HepG2 (cell line): ENCODE measurements around the gene TBC1D16. TPM values are rescaled to one million over a fixed set of nuclear protein-coding genes. Genes with fewer than 3 reads are reported as not detected.
A peak's percentile ranks its signal among the peaks of the same experiment; 100 is the strongest.

ENCODE experiments used
- FOXK2 ChIP-seq: fragments of 450-650 bp; IDR thresholded peaks from 2 replicates; pipeline ENCODE4 v1.6.1; 2016
- HNRNPH1 ChIP-seq: fragments of 200-400 bp; formaldehyde crosslinking; optimal IDR thresholded peaks from 2 replicates; pipeline ENCODE3; 2017; ENCODE audit warnings: mild to moderate bottlenecking, low read depth, low read length
- KDM4B ChIP-seq: sonication (generic); formaldehyde crosslinking; IDR thresholded peaks from 2 replicates; pipeline ENCODE4 v1.4.0; 2020; ENCODE audit warnings: missing genetic modification reagents
- KDM5A ChIP-seq: fragments of 200-600 bp; sonication (generic); IDR thresholded peaks from 2 replicates; pipeline ENCODE4 v1.7.0; 2018; ENCODE audit warnings: antibody characterized with exemption, mild to moderate bottlenecking, low read length, borderline replicate concordance
- TCF12 ChIP-seq, 2 experiments: fragments of 450-650 bp in 1 of 2; sonication (generic) in 1 of 2; formaldehyde crosslinking in 1 of 2; IDR thresholded peaks; 2 replicates each; pipeline versions ENCODE4 v1.6.1 to v1.8.0; 2017 to 2022; ENCODE audit warnings: antibody characterized with exemption in 1 of 2, mild to moderate bottlenecking in 1 of 2, missing genetic modification reagents in 1 of 2, moderate library complexity in 1 of 2
- TCF7L2 ChIP-seq: IDR thresholded peaks from 2 replicates; pipeline ENCODE4 v1.6.1; 2011; ENCODE audit warnings: mild to moderate bottlenecking, low read depth, low read length, moderate library complexity
- ZFP62 ChIP-seq: sonication (generic); formaldehyde crosslinking; IDR thresholded peaks from 2 replicates; pipeline ENCODE4 v1.4.0; 2020; ENCODE audit warnings: missing genetic modification reagents
- ZNF12 ChIP-seq: sonication (generic); formaldehyde crosslinking; IDR thresholded peaks from 2 replicates; pipeline ENCODE4 v1.5.0; 2020; ENCODE audit warnings: missing genetic modification reagents
- ZNF296 ChIP-seq: sonication (generic); formaldehyde crosslinking; conservative IDR thresholded peaks from 2 replicates; pipeline ENCODE4 v1.5.0; 2020; ENCODE audit warnings: mild to moderate bottlenecking, missing genetic modification reagents
- polyA plus RNA-seq, 8 experiments: library from polyadenylated mRNA; depleted of rRNA in 3 of 8; stranded (reverse) in 7 of 8; unstranded in 1 of 8; fragments of >200 nt; fragmentation: Illumina TruSeq in 4 of 8; extraction: Trizol in 4 of 8; gene quantifications; 2 replicates each; pipeline versions ENCODE4 v1.2.1 to v1.2.3, GENCODE V29; 2011 to 2016; ENCODE audit warnings: low read depth in 4 of 8, missing spikeins in 1 of 8, mixed read lengths in 1 of 8; ENCODE audit not compliant: insufficient read depth in 1 of 8
- total RNA-seq, 5 experiments: library from RNA; depleted of rRNA; stranded (reverse); fragments of >200 nt; fragmentation: Illumina TruSeq; extraction: Trizol; gene quantifications; 2 replicates each; pipeline ENCODE4 v1.2.3, GENCODE V29; 2016; ENCODE audit warnings: low read depth in 1 of 5
- TF ChIP-seq, protein P1 (sequence below): sonication (generic); formaldehyde crosslinking; IDR thresholded peaks from 2 replicates; pipeline ENCODE4 v1.8.0; 2022; ENCODE audit warnings: missing genetic modification reagents, mild to moderate bottlenecking, moderate library complexity, borderline replicate concordance
- TF ChIP-seq, protein P2 (sequence below): sonication (generic); formaldehyde crosslinking; IDR thresholded peaks from 2 replicates; pipeline ENCODE4 v1.4.0; 2020; ENCODE audit warnings: mild to moderate bottlenecking, missing genetic modification reagents
- TF ChIP-seq, protein P3 (sequence below): sonication (generic); formaldehyde crosslinking; IDR thresholded peaks from 2 replicates; pipeline ENCODE4 v1.5.0; 2020; ENCODE audit warnings: mild to moderate bottlenecking, missing genetic modification reagents
- TF ChIP-seq, protein P4 (sequence below): sonication (generic); formaldehyde crosslinking; IDR thresholded peaks from 2 replicates; pipeline ENCODE4 v1.4.0; 2020; ENCODE audit warnings: missing genetic modification reagents, low read depth, mild to moderate bottlenecking, borderline replicate concordance
- TF ChIP-seq, protein P5 (sequence below): sonication (generic); formaldehyde crosslinking; IDR thresholded peaks from 2 replicates; pipeline ENCODE4 v1.4.0; 2020; ENCODE audit warnings: missing genetic modification reagents

The TBC1D16 gene
- total and polyA plus RNA-seq, 2 of the 13 experiments (the other 11 are each of a cell fraction or from before 2014, with no cell fraction given), result 14.9 to 24.9 TPM

DNA sequence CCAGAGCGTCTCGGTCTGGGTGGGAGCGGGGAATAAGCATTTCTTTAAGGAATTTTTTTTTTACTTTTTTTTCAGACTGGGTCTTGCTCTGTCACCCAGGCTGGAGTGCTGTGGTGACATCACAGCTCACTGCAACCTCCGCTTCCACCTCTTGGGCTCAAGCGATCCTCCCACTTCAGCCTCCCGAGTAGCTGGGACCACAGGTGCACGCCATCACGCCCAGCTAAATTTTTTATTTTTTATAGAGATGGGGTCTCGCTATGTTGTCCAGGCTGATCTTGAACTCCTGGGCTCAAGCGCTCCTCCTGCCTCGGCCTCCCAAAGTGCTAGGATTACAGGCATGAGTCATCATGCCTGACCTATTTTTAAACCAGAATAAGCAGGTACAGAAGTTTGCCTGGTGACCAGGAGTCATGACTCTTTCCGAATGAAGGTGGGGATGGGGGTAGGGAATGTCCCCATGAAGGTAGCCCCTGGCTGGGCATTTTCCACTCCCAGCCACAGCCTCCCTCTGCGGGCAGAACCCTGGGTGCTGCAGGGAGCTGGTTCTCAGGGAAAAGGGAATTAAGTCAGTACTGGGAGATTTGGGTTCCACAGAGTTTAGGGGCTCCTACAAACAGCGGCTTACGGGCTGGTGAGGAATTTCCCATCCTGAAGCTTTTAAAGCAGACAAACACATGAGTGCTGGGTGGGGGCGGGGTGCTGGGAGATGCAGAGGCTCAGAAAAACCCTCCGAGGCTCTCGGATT is 48.3 kb downstream of the TBC1D16 start (continued):
- TF ChIP-seq, protein P1, sequence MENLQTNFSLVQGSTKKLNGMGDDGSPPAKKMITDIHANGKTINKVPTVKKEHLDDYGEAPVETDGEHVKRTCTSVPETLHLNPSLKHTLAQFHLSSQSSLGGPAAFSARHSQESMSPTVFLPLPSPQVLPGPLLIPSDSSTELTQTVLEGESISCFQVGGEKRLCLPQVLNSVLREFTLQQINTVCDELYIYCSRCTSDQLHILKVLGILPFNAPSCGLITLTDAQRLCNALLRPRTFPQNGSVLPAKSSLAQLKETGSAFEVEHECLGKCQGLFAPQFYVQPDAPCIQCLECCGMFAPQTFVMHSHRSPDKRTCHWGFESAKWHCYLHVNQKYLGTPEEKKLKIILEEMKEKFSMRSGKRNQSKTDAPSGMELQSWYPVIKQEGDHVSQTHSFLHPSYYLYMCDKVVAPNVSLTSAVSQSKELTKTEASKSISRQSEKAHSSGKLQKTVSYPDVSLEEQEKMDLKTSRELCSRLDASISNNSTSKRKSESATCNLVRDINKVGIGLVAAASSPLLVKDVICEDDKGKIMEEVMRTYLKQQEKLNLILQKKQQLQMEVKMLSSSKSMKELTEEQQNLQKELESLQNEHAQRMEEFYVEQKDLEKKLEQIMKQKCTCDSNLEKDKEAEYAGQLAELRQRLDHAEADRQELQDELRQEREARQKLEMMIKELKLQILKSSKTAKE (CRISPR knock-in tag), result 0 out of 2 replicates have a peak, but pooled peaks have one; percentile 13
- TF ChIP-seq, protein P2, sequence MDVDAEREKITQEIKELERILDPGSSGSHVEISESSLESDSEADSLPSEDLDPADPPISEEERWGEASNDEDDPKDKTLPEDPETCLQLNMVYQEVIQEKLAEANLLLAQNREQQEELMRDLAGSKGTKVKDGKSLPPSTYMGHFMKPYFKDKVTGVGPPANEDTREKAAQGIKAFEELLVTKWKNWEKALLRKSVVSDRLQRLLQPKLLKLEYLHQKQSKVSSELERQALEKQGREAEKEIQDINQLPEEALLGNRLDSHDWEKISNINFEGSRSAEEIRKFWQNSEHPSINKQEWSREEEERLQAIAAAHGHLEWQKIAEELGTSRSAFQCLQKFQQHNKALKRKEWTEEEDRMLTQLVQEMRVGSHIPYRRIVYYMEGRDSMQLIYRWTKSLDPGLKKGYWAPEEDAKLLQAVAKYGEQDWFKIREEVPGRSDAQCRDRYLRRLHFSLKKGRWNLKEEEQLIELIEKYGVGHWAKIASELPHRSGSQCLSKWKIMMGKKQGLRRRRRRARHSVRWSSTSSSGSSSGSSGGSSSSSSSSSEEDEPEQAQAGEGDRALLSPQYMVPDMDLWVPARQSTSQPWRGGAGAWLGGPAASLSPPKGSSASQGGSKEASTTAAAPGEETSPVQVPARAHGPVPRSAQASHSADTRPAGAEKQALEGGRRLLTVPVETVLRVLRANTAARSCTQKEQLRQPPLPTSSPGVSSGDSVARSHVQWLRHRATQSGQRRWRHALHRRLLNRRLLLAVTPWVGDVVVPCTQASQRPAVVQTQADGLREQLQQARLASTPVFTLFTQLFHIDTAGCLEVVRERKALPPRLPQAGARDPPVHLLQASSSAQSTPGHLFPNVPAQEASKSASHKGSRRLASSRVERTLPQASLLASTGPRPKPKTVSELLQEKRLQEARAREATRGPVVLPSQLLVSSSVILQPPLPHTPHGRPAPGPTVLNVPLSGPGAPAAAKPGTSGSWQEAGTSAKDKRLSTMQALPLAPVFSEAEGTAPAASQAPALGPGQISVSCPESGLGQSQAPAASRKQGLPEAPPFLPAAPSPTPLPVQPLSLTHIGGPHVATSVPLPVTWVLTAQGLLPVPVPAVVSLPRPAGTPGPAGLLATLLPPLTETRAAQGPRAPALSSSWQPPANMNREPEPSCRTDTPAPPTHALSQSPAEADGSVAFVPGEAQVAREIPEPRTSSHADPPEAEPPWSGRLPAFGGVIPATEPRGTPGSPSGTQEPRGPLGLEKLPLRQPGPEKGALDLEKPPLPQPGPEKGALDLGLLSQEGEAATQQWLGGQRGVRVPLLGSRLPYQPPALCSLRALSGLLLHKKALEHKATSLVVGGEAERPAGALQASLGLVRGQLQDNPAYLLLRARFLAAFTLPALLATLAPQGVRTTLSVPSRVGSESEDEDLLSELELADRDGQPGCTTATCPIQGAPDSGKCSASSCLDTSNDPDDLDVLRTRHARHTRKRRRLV, result no peak
- TF ChIP-seq HNRNPH1 (no peak), TCF12 (IDR thresholded peaks at IDR 0.05) (no peak), TCF12 (CRISPR knock-in tag; IDR thresholded peaks at IDR 0.05) (0 out of 2 replicates have a peak, but pooled peaks have one; percentile 44), FOXK2 (no peak), KDM5A (no peak), ZFP62 (CRISPR knock-in tag) (no peak), KDM4B (CRISPR knock-in tag) (no peak), ZNF12 (CRISPR knock-in tag) (no peak), ZNF296 (no peak), TCF7L2 (no peak)
- TF ChIP-seq, protein P3, sequence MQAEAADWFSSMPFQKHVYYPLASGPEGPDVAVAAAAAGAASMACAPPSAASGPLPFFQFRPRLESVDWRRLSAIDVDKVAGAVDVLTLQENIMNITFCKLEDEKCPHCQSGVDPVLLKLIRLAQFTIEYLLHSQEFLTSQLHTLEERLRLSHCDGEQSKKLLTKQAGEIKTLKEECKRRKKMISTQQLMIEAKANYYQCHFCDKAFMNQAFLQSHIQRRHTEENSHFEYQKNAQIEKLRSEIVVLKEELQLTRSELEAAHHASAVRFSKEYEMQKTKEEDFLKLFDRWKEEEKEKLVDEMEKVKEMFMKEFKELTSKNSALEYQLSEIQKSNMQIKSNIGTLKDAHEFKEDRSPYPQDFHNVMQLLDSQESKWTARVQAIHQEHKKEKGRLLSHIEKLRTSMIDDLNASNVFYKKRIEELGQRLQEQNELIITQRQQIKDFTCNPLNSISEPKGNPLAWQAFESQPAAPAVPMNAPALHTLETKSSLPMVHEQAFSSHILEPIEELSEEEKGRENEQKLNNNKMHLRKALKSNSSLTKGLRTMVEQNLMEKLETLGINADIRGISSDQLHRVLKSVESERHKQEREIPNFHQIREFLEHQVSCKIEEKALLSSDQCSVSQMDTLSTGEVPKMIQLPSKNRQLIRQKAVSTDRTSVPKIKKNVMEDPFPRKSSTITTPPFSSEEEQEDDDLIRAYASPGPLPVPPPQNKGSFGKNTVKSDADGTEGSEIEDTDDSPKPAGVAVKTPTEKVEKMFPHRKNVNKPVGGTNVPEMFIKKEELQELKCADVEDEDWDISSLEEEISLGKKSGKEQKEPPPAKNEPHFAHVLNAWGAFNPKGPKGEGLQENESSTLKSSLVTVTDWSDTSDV, result peak; percentile 12; the same call in 1 of the 2 replicates
- TF ChIP-seq, protein P4, sequence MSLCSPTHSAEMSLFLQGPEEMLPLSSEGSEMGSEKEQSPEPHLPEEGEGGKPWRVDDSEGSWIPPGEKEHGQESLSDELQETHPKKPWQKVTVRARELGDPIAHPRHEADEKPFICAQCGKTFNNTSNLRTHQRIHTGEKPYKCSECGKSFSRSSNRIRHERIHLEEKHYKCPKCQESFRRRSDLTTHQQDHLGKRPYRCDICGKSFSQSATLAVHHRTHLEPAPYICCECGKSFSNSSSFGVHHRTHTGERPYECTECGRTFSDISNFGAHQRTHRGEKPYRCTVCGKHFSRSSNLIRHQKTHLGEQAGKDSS, result peak; percentile 9; the same call in 1 of the 2 replicates
- TF ChIP-seq, protein P5, sequence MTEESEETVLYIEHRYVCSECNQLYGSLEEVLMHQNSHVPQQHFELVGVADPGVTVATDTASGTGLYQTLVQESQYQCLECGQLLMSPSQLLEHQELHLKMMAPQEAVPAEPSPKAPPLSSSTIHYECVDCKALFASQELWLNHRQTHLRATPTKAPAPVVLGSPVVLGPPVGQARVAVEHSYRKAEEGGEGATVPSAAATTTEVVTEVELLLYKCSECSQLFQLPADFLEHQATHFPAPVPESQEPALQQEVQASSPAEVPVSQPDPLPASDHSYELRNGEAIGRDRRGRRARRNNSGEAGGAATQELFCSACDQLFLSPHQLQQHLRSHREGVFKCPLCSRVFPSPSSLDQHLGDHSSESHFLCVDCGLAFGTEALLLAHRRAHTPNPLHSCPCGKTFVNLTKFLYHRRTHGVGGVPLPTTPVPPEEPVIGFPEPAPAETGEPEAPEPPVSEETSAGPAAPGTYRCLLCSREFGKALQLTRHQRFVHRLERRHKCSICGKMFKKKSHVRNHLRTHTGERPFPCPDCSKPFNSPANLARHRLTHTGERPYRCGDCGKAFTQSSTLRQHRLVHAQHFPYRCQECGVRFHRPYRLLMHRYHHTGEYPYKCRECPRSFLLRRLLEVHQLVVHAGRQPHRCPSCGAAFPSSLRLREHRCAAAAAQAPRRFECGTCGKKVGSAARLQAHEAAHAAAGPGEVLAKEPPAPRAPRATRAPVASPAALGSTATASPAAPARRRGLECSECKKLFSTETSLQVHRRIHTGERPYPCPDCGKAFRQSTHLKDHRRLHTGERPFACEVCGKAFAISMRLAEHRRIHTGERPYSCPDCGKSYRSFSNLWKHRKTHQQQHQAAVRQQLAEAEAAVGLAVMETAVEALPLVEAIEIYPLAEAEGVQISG (CRISPR knock-in tag), result no peak
